Activated CD8-positive, alpha-beta memory T cell treated with anti-CD3 and anti-CD28 coated beads for 36 hours (primary cell): ENCODE data around the gene ANGPTL8. TPM values are rescaled to one million over a fixed set of nuclear protein-coding genes. Genes with fewer than 3 reads are reported as not detected.

Experiments
- CTCF ChIA-PET: fragments of 350-600 bp; sonication (Branson Sonifier 250); formaldehyde crosslinking; loops from one replicate; lab custom pipeline; 2021; ENCODE audit warnings: antibody characterized with exemption; lab: Charles Lee
- POLR2A ChIA-PET: fragments of 350-600 bp; sonication (Branson Sonifier 250); formaldehyde crosslinking; loops from one replicate; lab custom pipeline; 2021; ENCODE audit warnings: antibody characterized with exemption; lab: Charles Lee
- total RNA-seq, 2 experiments: library from RNA; stranded (reverse); gene quantifications; one replicate each; pipeline ENCODE4 v1.2.3, GENCODE V29; 2021

The ANGPTL8 gene
- total RNA-seq, 2 experiments from 2014 or later: not detected

- ChIA-PET POLR2A (no interaction called here), CTCF (no interaction called here)
Observed at GRCh38 chr19:11248852-11249251, 9.4 kb downstream of the ANGPTL8 start.

- ChIA-PET CTCF (no interaction called here), POLR2A (no interaction called here)
Observed at GRCh38 chr19:11251217-11251616, 11.8 kb downstream of the ANGPTL8 start.

GRCh38 chr19:11251650-11252314, 12.4 kb downstream of the ANGPTL8 start:
- POLR2A ChIA-PET: no interaction called here
- CTCF ChIA-PET: interaction anchor here (1.0 kb wide), 1 partner anchor 10 kb away, joined by 3 read pairs; no protein-coding TSS in a partner anchor

GRCh38 chr19:11252665-11253355, 13.4 kb downstream of the ANGPTL8 start:
- CTCF ChIA-PET: interaction anchor here (1.0 kb wide), 1 partner anchor 11 kb away, joined by 3 read pairs; no protein-coding TSS in a partner anchor
- POLR2A ChIA-PET: no interaction called here

GRCh38 chr19:11254666-11255065, 15.2 kb downstream of the ANGPTL8 start:
- CTCF ChIA-PET: no interaction called here
- POLR2A ChIA-PET: interaction anchor here (0.5 to 0.6 kb wide), 2 partner anchors 66 to 255 kb away, joined by 3 to 5 read pairs; no protein-coding TSS in a partner anchor

GRCh38 chr19:11256189-11256588, 16.8 kb downstream of the ANGPTL8 start:
- CTCF ChIA-PET: no interaction called here
- POLR2A ChIA-PET: no interaction called here

- POLR2A ChIA-PET: interaction anchor here (0.6 kb wide), 1 partner anchor 225 kb away, joined by 4 read pairs; no protein-coding TSS in a partner anchor
- CTCF ChIA-PET: no interaction called here
Observed at GRCh38 chr19:11257846-11258380, 18.5 kb downstream of the ANGPTL8 start.

- POLR2A ChIA-PET: no interaction called here
Observed at GRCh38 chr19:11260996-11261395, 21.6 kb downstream of the ANGPTL8 start.

GRCh38 chr19:11261431-11261970, 22.1 kb downstream of the ANGPTL8 start:
- ChIA-PET POLR2A (no interaction called here), CTCF (no interaction called here)

More at GRCh38 chr19:11260996-11261395, 21.6 kb downstream of the ANGPTL8 start:
- CTCF ChIA-PET: no interaction called here

GRCh38 chr19:11261971-11262839, 22.8 kb downstream of the ANGPTL8 start, which contains the start of gene DOCK6:
TSS of gene DOCK6 (minus strand) at chr19:11262524. CDS start at chr19:11262440, 84 bp downstream.
- CTCF ChIA-PET: interaction anchor here (0.6 kb wide), 1 partner anchor 22 kb away, joined by 3 read pairs; no protein-coding TSS in a partner anchor
- POLR2A ChIA-PET: no interaction called here

- ChIA-PET POLR2A (no interaction called here), CTCF (no interaction called here)
Observed at GRCh38 chr19:11263726-11264125, 24.3 kb downstream of the ANGPTL8 start.

GRCh38 chr19:11264452-11265176, 25.2 kb downstream of the ANGPTL8 start:
- CTCF ChIA-PET: no interaction called here
- POLR2A ChIA-PET: interaction anchor here (0.6 kb wide), 1 partner anchor 117 kb away, joined by 6 read pairs; no protein-coding TSS in a partner anchor

- CTCF ChIA-PET: no interaction called here
Observed at GRCh38 chr19:11265177-11265784, 25.9 kb downstream of the ANGPTL8 start.

GRCh38 chr19:11265785-11266236, 26.4 kb downstream of the ANGPTL8 start:
- POLR2A ChIA-PET: no interaction called here
- CTCF ChIA-PET: no interaction called here

More at GRCh38 chr19:11265177-11265784, 25.9 kb downstream of the ANGPTL8 start:
- POLR2A ChIA-PET: interaction anchor here (0.6 kb wide), 1 partner anchor 118 kb away, joined by 6 read pairs; no protein-coding TSS in a partner anchor

- ChIA-PET POLR2A (no interaction called here), CTCF (no interaction called here)
Observed at GRCh38 chr19:11267316-11268085, 28.1 kb downstream of the ANGPTL8 start.

- POLR2A ChIA-PET: no interaction called here
Observed at GRCh38 chr19:11268783-11269267, 29.4 kb downstream of the ANGPTL8 start.

GRCh38 chr19:11269408-11269807, 30.0 kb downstream of the ANGPTL8 start:
- POLR2A ChIA-PET: no interaction called here

More at GRCh38 chr19:11268783-11269267, 29.4 kb downstream of the ANGPTL8 start:
- CTCF ChIA-PET: no interaction called here

More at GRCh38 chr19:11269408-11269807, 30.0 kb downstream of the ANGPTL8 start:
- CTCF ChIA-PET: no interaction called here
